Effector memory CD4-positive, alpha-beta T cell (primary cell): ENCODE data around the gene BTBD9.

Source experiments
- DNase-seq, 3 donors: peaks; one replicate each; pipeline ENCODE4 v3.0.0-alpha.2; 2020
- H3K27ac ChIP-seq: 2 replicates; pipeline ENCODE4 v1.7.0; 2013; ENCODE audit warnings: mild to moderate bottlenecking, low read length, moderate library complexity; ENCODE audit not compliant: insufficient read depth, poor library complexity, severe bottlenecking
- H3K27me3 ChIP-seq: replicated peaks from 2 replicates; pipeline ENCODE4 v1.7.0; 2013; ENCODE audit warnings: mild to moderate bottlenecking, low read length; ENCODE audit not compliant: insufficient read depth, control insufficient read depth, poor library complexity, severe bottlenecking
- H3K36me3 ChIP-seq: 2 replicates; pipeline ENCODE4 v1.7.0; 2013; ENCODE audit warnings: mild to moderate bottlenecking, low read length, moderate library complexity; ENCODE audit not compliant: control insufficient read depth, insufficient read depth
- H3K4me1 ChIP-seq: 2 replicates; pipeline ENCODE4 v1.7.0; 2013; ENCODE audit warnings: low read length, mild to moderate bottlenecking; ENCODE audit not compliant: control insufficient read depth, insufficient read depth, poor library complexity, severe bottlenecking
- H3K4me3 ChIP-seq: 2 replicates; pipeline ENCODE4 v1.7.0; 2013; ENCODE audit warnings: low read length, low read depth, mild to moderate bottlenecking; ENCODE audit not compliant: insufficient read depth, poor library complexity, severe bottlenecking
- H3K9me3 ChIP-seq: 2 replicates; pipeline ENCODE4 v1.7.0; 2013; ENCODE audit warnings: mild to moderate bottlenecking, low read length, moderate library complexity; ENCODE audit not compliant: control insufficient read depth

BTBD9 gene

DNA sequence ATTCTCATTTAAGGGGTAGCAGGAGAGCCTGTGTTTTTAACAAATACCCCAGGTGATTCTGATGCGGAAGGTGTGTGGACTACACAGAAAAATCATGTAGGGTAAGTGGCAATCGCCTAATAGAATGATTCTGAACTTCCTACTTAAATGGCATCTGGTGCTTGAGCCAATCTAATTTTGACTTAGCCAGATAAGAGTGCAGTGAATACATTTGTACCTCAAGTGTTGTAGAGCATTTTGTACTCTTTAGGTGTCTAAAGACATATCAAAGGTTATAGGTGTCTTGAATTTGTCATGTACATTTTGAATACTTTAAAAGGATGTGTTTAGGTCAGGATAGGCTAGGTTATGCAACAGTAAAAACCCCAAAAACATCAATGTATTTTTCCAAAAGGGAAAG lies 10.0 kb upstream of the BTBD9 start:
- DNase-seq, result no peak
- no peak overlapping the region for H3K27ac ChIP-seq
- H3K4me3 ChIP-seq, result no peak overlapping the region
- H3K27me3 ChIP-seq, result no peaks in the 10 kb centered on the region
- H3K4me1 ChIP-seq, result no peaks in the 10 kb centered on the region
- no peaks in the 10 kb centered on the region for H3K36me3 ChIP-seq
- no peaks in the 10 kb centered on the region for H3K9me3 ChIP-seq

DNA sequence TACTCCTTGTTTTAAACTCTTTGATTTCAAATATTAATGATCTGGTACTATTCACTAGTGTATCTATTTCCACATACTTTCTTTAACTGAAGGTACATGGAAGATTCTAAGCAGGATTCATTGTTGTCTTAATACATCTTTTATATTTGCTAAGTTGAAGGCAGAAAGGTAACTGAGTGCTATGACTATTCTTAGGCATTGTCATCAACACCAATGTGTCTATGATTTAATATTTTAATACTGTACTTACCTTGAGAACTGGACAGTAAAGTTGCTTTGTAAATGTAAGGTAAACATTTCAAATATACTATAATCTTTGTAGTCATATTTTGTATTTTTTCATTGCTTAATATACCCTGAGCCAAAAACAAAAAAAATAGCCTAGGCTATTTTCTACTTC lies 8.9 kb upstream of the BTBD9 start:
- Histone ChIP-seq H3K9me3 (no peaks in the 10 kb centered on the region), H3K36me3 (no peaks in the 10 kb centered on the region), H3K27ac (no peak overlapping the region), H3K4me3 (no peak overlapping the region), H3K27me3 (no peaks in the 10 kb centered on the region), H3K4me1 (no peaks in the 10 kb centered on the region)
- DNase-seq, result no peak

DNA sequence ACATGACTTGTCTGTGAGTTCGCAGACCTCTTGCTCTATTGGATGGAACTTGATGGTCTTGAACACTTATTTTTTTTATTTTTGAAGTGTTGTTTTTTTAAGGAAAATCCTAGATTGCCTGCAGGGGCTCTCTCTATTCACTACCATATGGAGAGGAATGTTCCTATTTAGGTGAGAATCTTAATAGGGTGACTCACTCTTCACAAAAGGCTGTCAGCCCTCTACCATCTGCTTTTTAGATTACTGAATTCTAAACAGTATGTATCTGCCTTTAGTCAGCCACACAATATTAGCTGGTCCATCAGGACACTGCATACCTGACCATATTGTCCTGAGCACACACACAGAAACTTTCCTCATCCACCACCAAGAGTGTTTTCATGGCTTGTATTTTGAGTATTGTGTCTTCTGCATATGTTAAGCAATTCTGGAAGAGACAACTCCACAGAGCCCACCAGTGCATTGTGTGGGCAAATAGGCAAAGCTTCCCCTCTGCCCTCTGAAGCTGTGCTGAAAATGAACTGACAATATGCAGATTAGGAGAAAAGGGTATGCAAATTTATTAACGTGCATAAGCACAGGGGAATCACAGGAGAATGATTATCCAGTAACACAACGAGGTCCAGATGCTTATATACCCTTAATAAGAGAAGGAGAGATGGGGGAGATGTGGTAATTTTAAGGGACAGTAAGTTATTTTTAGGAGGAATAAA lies 6.6 kb upstream of the BTBD9 start:
- no peak overlapping the region for H3K27ac ChIP-seq
- no peak for DNase-seq
- no peaks in the 10 kb centered on the region for H3K36me3 ChIP-seq
- H3K4me1 ChIP-seq, result no peaks in the 10 kb centered on the region
- H3K27me3 ChIP-seq, result no peaks in the 10 kb centered on the region
- H3K4me3 ChIP-seq, result no peak overlapping the region
- no peaks in the 10 kb centered on the region for H3K9me3 ChIP-seq

DNA sequence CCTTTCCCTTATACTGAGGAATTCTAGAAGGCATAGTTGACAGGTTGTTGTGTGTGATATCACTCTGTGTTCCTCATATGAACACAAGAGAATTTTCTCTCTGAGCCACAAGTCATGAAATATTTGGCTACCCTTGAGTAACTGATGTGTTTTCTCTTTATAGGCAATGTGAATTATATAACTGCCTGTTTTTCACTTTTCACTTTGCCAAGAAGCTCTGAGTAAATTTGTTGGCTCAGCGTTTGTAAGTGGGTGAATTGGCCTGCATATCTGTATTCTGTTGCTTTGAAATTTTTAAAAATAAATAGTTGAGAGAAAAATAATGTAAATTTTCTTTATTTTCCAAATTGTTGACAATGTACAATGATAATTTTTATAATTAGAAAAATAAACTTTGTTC lies 5.2 kb upstream of the BTBD9 start:
- no peaks in the 10 kb centered on the region for H3K9me3 ChIP-seq
- H3K4me1 ChIP-seq, result peaks cover 9% of the 10 kb centered on the region
- no peak overlapping the region for H3K27ac ChIP-seq
- H3K36me3 ChIP-seq, result no peaks in the 10 kb centered on the region
- no peak for DNase-seq
- H3K27me3 ChIP-seq, result no peaks in the 10 kb centered on the region
- H3K4me3 ChIP-seq, result no peak overlapping the region

DNA sequence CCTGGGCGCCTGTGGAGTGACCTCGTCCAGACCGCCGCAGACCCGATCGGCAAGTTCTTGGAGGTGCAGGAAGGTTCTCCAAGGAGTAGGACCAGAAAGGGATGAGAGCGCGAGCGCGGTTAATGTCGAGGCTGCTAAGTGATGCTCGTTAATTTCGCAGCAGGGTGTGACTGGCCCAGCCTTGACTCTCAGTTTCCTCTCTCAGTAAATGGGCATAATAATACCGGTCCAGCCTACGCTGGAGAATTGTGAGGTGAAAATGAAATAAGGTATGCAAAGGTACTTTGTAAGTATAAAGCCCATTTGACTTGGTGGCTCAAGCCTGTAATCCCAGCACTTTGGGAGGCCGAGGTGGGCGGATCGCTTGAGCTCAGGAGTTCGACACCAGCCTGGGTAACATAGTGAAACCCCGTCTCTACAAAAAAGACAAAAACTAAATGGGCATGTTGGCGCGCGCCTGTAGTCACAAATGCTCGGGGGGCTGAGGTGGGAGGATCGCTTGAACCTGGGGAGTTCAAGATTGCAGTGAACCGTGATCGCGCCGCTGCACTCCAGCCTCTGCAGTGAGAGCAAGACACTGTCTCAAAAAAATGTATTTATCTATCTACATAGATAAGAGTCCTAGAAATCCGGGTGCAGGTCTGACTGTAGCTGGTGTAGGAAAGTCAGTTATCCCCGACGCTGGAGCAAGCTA lies 634 bp upstream of the BTBD9 start:
- Histone ChIP-seq H3K36me3 (no peaks in the 10 kb centered on the region), H3K4me1 (peaks cover 14% of the 10 kb centered on the region), H3K4me3 (peak overlapping the region; percentile 75), H3K27ac (peak overlapping the region; percentile 96), H3K9me3 (no peaks in the 10 kb centered on the region), H3K27me3 (no peaks in the 10 kb centered on the region)
- DNase-seq, result no peak

DNA sequence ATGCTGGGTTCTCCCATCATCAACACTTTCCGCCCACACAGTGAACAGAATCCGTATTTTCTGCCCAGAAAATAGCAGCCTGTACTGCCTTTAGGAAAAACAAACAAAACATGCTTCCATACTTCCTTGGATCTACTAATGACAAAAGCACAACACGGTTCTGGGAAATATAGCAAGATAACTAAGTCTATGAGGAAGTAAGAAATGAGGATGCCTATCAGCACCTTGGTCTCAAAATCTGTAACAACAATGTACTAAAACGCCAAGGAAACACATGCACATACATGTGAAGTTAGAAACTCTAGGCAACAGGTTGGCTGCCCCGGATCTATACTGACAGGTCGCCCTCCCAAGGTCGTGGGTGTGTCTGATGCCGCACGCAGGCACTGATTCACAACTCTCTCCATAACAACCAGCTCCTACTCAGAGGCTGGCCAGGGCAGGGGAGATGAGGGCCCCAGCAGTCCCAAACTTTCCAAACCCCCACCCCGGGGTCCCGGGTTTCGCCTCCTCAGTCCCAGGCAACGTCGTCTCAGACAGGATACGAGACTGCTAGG lies 710 bp downstream of the BTBD9 start:
- Histone ChIP-seq H3K36me3 (no peaks in the 10 kb centered on the region), H3K4me3 (peak overlapping the region; percentile 75), H3K9me3 (no peaks in the 10 kb centered on the region), H3K4me1 (peaks cover 14% of the 10 kb centered on the region), H3K27ac (peak overlapping the region; percentile 96), H3K27me3 (no peaks in the 10 kb centered on the region)
- peak; percentile 38 to 50 (median 44) for DNase-seq

DNA sequence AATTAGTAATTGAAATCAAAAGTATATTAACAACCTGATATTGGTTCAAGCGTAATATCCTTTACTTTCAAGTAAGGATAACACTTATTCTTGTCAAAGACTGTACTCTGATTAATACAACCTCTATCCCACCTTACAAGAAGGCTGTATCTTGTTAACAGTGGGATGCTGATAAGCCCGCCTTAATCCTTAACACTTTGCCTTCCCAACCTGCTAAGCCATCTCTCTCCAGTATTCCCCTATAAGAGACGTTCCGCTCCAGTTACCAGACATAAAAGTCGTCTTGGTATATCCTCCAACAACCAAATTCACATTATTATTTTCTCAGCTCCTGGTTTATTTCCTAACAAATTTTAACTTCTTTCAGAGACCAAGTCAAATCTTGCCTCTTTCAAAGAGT lies 2.0 kb downstream of the BTBD9 start:
- H3K27me3 ChIP-seq, result no peaks in the 10 kb centered on the region
- H3K9me3 ChIP-seq, result no peaks in the 10 kb centered on the region
- H3K27ac ChIP-seq, result no peak overlapping the region
- no peaks in the 10 kb centered on the region for H3K36me3 ChIP-seq
- H3K4me1 ChIP-seq, result peaks cover 14% of the 10 kb centered on the region
- no peak for DNase-seq
- H3K4me3 ChIP-seq, result no peak overlapping the region

DNA sequence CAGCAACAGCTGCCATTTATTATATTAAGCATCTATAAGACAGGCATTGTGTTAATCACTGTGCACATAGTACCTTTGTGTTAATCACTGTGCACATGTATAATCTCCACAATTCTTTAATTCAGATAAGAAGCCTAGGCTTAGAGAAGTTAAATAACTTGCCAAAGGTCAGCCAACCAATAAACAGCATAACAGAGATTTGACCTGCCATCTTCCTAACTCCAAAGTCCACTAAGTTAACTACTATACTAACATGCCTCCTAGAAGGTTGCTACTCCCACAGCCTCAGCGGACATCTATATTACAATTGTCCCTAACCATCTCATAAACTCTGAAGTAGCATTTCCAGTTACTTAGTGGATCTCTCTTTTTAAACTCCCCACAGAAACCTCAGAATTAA lies 3.7 kb downstream of the BTBD9 start:
- Histone ChIP-seq H3K27ac (no peak overlapping the region), H3K9me3 (no peaks in the 10 kb centered on the region), H3K27me3 (no peaks in the 10 kb centered on the region), H3K36me3 (no peaks in the 10 kb centered on the region), H3K4me3 (no peak overlapping the region), H3K4me1 (peaks cover 13% of the 10 kb centered on the region)
- DNase-seq, result no peak

DNA sequence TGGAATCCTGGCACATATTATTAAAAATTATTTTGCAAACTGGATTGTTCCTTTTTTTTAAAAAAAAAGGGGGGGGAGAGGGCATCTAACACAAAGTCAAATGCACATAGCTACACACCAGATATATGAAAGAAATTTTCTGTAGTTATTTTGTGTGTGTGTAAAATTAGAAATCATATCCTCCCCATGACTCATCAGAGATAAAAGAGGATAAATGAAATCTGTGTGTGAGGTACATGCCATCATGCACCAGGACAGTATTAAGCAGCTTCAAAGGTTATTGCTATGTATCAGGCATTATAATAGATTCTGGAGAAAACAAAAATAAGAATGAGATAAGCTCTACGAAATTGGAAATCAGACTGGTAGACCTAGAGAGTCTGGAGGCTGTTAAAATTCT lies 5.2 kb downstream of the BTBD9 start:
- Histone ChIP-seq H3K4me1 (peaks cover 5% of the 10 kb centered on the region), H3K27ac (no peak overlapping the region), H3K9me3 (no peaks in the 10 kb centered on the region), H3K27me3 (no peaks in the 10 kb centered on the region), H3K4me3 (no peak overlapping the region), H3K36me3 (no peaks in the 10 kb centered on the region)
- no peak for DNase-seq

DNA sequence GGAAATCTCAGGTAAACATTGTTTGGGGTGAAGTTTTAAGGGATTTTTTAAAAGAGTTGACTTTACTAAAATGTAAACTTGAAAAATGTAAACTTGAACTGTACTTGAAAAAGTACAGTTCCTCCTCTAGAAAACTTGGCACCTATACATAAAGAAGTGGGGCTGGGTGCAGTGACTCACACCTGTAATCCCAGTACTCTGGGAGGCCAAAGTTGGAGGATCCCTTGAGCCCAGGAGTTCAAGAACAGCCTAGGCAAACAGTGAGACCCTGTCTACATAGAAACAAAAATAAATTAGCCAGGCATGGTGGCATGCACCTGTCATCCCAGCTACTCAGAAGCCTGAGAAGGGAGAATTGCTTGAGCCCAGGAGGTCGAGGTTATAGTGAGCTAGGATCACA lies 7.2 kb downstream of the BTBD9 start:
- no peak overlapping the region for H3K4me3 ChIP-seq
- no peaks in the 10 kb centered on the region for H3K9me3 ChIP-seq
- H3K27me3 ChIP-seq, result no peaks in the 10 kb centered on the region
- no peak for DNase-seq
- H3K36me3 ChIP-seq, result no peaks in the 10 kb centered on the region
- no peaks in the 10 kb centered on the region for H3K4me1 ChIP-seq
- H3K27ac ChIP-seq, result no peak overlapping the region
